Measurements from ENCODE around the gene NT5C1B.
A peak's percentile ranks its signal among the peaks of the same experiment; 100 is the strongest.

Gene NT5C1B

DNA sequence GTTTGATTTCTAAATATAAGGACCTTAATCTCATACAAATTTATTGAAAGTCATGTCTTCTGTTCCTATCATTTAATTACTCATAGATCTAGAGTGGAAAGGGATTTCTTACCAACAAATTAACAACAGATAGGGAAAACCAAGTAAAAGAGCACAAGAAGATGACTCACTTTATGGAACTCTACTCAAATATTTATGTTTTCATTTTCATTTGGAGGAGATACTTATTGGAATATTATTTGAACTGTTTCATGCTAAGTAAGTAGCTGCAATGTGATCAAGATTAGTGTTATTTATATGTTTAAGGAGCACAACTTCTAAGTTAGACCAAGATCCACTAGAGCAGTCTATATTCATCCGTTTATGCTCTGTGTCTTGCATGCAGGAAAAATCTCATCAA is 1.3 kb downstream of the NT5C1B start:
- Mint-ChIP-seq H3K9me3 (peaks cover 11% of the 10 kb centered on the region), H3K4me1 (ENCODE audit: low read depth) (no peaks in the 10 kb centered on the region), H3K27ac (no peak overlapping the region), H3K27me3 (no peaks in the 10 kb centered on the region), H3K4me3 (no peak overlapping the region), H3K36me3 (ENCODE audit: low read depth) (peaks cover 33% of the 10 kb centered on the region)
- DNase-seq: no peak

DNA sequence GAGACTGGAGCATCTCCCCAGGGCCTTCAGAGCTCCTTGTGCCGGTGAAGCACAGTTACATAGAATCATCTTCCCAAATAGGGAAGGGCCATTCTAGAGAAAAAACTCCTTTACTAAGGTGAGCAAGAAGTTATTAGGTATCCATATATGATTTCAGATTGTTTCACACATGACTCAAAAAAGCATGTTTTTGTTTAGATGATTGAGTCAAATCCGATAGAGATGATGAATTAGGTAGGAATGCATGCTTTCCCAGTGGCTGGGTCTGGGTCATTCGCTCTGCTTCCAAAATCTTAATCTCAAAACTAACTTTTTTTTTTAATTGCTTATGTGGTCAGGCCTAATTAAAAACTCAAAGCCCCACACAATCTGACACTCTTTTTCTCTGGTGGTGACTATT is 3.8 kb downstream of the NT5C1B start:
- Mint-ChIP-seq H3K9me3 (peaks cover 11% of the 10 kb centered on the region), H3K4me1 (ENCODE audit: low read depth) (no peaks in the 10 kb centered on the region), H3K27ac (no peak overlapping the region), H3K27me3 (no peaks in the 10 kb centered on the region), H3K4me3 (no peak overlapping the region), H3K36me3 (ENCODE audit: low read depth) (peaks cover 29% of the 10 kb centered on the region)
- DNase-seq: no peak

- Mint-ChIP-seq H3K4me1 (ENCODE audit: low read depth) (no peaks in the 10 kb centered on the region), H3K27ac (no peak overlapping the region), H3K4me3 (no peak overlapping the region)
Measured at GRCh38 chr2:18584608-18584954, 4.8 kb downstream of the NT5C1B start.

DNA sequence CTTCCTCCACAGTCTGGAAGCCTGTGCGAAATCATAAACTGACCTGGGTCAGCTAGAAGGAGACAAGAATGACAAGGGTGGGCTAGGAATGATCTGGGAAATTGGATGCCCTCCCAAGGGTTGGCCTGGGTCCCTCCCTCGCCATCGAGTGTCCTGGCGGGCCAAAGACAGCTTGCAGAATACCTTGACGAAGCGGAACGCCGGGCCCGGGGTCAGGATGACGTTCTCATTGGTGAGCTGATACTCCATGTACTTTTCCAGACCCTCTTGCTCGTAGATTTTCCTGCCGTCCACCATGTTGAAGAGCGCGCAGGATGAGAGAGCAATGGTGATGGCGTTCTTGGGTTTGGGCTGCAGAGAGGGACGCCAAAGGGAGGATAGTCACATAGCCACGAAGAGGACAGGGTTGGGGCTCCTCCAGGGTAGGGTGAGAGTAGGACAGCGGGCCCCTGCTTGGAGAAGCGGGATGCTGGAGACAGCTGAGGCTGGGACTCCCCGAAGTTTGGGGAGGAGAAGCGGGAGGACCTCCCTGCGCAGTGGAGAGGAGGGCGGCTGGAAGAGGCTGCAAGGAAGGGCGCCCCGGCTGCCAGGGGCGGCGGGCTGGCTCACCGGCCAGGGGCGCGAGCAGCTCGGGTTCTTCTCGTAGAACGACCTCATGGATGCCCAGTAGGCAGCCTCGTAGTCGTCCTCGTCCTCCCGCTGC is 5.3 kb downstream of the NT5C1B start:
- no peak overlapping the region for H3K27ac Mint-ChIP-seq
- H3K4me1 Mint-ChIP-seq (ENCODE audit: low read depth): no peaks in the 10 kb centered on the region
- DNase-seq: no peak
- peaks cover 26% of the 10 kb centered on the region for H3K36me3 Mint-ChIP-seq (ENCODE audit: low read depth)
- H3K4me3 Mint-ChIP-seq: no peak overlapping the region
- H3K27me3 Mint-ChIP-seq: no peaks in the 10 kb centered on the region
- peaks cover 11% of the 10 kb centered on the region for H3K9me3 Mint-ChIP-seq

More at GRCh38 chr2:18584608-18584954, 4.8 kb downstream of the NT5C1B start:
- no peak for DNase-seq
- H3K27me3 Mint-ChIP-seq: no peaks in the 10 kb centered on the region
- peaks cover 26% of the 10 kb centered on the region for H3K36me3 Mint-ChIP-seq (ENCODE audit: low read depth)
- peaks cover 11% of the 10 kb centered on the region for H3K9me3 Mint-ChIP-seq

GRCh38 chr2:18580606-18581005 is 8.8 kb downstream of the NT5C1B start:
- Mint-ChIP-seq H3K36me3 (ENCODE audit: low read depth) (peaks cover 33% of the 10 kb centered on the region), H3K27ac (no peak overlapping the region)

DNA sequence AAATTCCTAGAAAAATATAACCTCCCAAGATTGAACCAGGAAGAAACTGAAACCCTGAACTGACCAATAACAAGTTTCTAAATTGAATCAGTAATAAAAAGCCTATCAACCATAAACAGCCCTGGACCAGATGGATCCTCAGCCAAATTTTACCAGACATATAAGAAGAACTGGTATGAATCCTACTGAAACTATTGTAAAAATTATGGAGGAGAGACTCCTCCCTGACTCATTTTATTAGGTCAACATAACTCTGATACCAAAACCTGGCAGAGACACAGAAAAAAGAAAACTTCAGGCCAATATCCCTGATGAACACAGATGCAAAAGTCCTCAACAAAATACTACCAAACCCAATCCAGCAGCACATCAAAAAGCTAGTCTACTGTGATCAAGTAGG is 11.3 kb downstream of the NT5C1B start:
- DNase-seq: no peak
- Mint-ChIP-seq H3K27me3 (no peaks in the 10 kb centered on the region), H3K36me3 (ENCODE audit: low read depth) (peaks cover 25% of the 10 kb centered on the region), H3K9me3 (peaks cover 12% of the 10 kb centered on the region), H3K4me3 (no peak overlapping the region), H3K27ac (no peak overlapping the region), H3K4me1 (ENCODE audit: low read depth) (no peaks in the 10 kb centered on the region)

More at GRCh38 chr2:18580606-18581005, 8.8 kb downstream of the NT5C1B start:
- H3K9me3 Mint-ChIP-seq: peaks cover 18% of the 10 kb centered on the region
- no peaks in the 10 kb centered on the region for H3K4me1 Mint-ChIP-seq (ENCODE audit: low read depth)
- no peak for DNase-seq
- no peaks in the 10 kb centered on the region for H3K27me3 Mint-ChIP-seq
- H3K4me3 Mint-ChIP-seq: no peak overlapping the region

- Mint-ChIP-seq H3K27me3 (no peaks in the 10 kb centered on the region), H3K4me1 (ENCODE audit: low read depth) (peaks cover 5% of the 10 kb centered on the region)
Measured at GRCh38 chr2:18566145-18566769, 23.1 kb downstream of the NT5C1B start.

DNA sequence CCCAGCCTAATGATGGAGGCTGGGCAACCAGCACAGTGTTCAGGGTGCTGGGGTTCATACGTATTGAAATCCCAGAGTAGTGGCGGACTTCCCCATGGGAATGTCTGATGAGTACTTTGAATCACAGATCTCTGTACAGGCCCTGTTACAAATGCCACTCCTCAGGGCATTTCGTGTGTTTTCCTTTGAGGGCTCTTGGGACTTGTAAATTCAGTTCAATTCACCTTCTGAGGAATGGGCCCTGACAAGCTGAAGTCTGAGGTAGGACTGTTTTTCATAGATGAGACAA is 28.6 kb downstream of the NT5C1B start:
- Mint-ChIP-seq H3K4me1 (ENCODE audit: low read depth) (peaks cover 45% of the 10 kb centered on the region), H3K4me3 (peak overlapping the region; percentile 89), H3K27me3 (no peaks in the 10 kb centered on the region), H3K36me3 (ENCODE audit: low read depth) (peaks cover 65% of the 10 kb centered on the region), H3K9me3 (no peaks in the 10 kb centered on the region), H3K27ac (peak overlapping the region; percentile 95)
- no peak for DNase-seq

More at GRCh38 chr2:18566145-18566769, 23.1 kb downstream of the NT5C1B start:
- H3K27ac Mint-ChIP-seq: no peak overlapping the region
- DNase-seq: no peak
- no peak overlapping the region for H3K4me3 Mint-ChIP-seq
- H3K36me3 Mint-ChIP-seq (ENCODE audit: low read depth): peaks cover 55% of the 10 kb centered on the region
- H3K9me3 Mint-ChIP-seq: no peaks in the 10 kb centered on the region

GRCh38 chr2:18560031-18560796 is 29.2 kb downstream of the NT5C1B start, which contains the start of gene RDH14:
Gene RDH14 (minus strand): TSS chr2:18560653. CDS start chr2:18560572, 81 bp downstream.
- Mint-ChIP-seq H3K27me3 (no peaks in the 10 kb centered on the region), H3K36me3 (ENCODE audit: low read depth) (peaks cover 68% of the 10 kb centered on the region), H3K4me3 (peak within 1 kb of the TSS; percentile 89), H3K4me1 (ENCODE audit: low read depth) (peaks cover 45% of the 10 kb centered on the region), H3K9me3 (no peaks in the 10 kb centered on the region), H3K27ac (peak within 1 kb of the TSS; percentile 97)
- peak; percentile 94 for DNase-seq

DNA sequence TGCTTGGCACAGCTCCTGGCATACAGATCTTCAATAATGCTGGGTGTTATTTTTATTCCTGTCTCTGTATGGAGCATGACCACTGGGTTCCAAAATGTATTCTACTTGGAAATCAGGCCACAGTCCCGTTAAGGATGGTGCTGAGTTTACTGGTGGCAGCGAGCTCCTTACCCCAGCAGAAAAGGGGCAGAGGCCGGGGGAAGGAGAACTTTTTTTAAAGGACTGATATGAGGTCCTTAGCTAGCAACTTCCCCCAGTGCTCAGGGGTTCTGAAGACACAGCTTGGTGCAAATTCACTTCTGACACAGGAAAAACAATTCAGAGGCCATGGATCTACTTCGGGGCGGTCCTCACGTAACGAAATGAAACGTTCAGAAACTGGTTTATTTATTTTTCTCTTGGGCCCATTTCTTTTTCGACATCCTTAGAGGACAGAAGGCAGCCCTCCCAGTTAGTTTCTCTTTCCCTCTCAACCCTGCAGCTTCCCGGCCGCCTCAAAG is 29.8 kb downstream of the NT5C1B start:
- H3K27ac Mint-ChIP-seq: peak overlapping the region; percentile 97
- DNase-seq: no peak
- H3K9me3 Mint-ChIP-seq: no peaks in the 10 kb centered on the region
- H3K4me3 Mint-ChIP-seq: peak overlapping the region; percentile 89
- H3K4me1 Mint-ChIP-seq (ENCODE audit: low read depth): peaks cover 49% of the 10 kb centered on the region
- peaks cover 67% of the 10 kb centered on the region for H3K36me3 Mint-ChIP-seq (ENCODE audit: low read depth)
- no peaks in the 10 kb centered on the region for H3K27me3 Mint-ChIP-seq

GRCh38 chr2:18558458-18558857 is 30.9 kb downstream of the NT5C1B start:
- Mint-ChIP-seq H3K4me3 (peak overlapping the region; percentile 89), H3K36me3 (ENCODE audit: low read depth) (peaks cover 64% of the 10 kb centered on the region), H3K27me3 (no peaks in the 10 kb centered on the region), H3K4me1 (ENCODE audit: low read depth) (peaks cover 55% of the 10 kb centered on the region), H3K9me3 (no peaks in the 10 kb centered on the region), H3K27ac (peak overlapping the region; percentile 97)
- DNase-seq: no peak

- DNase-seq: no peak
- Mint-ChIP-seq H3K9me3 (no peaks in the 10 kb centered on the region), H3K27me3 (no peaks in the 10 kb centered on the region), H3K4me3 (no peak overlapping the region), H3K27ac (no peak overlapping the region), H3K36me3 (ENCODE audit: low read depth) (peaks cover 74% of the 10 kb centered on the region), H3K4me1 (ENCODE audit: low read depth) (peaks cover 69% of the 10 kb centered on the region)
Measured at GRCh38 chr2:18557121-18557520, 32.2 kb downstream of the NT5C1B start.

- Mint-ChIP-seq H3K9me3 (no peaks in the 10 kb centered on the region), H3K27ac (peak overlapping the region; percentile 86), H3K4me1 (ENCODE audit: low read depth) (peaks cover 65% of the 10 kb centered on the region), H3K27me3 (no peaks in the 10 kb centered on the region), H3K4me3 (no peak overlapping the region), H3K36me3 (ENCODE audit: low read depth) (peaks cover 62% of the 10 kb centered on the region)
- no peak for DNase-seq
Measured at GRCh38 chr2:18552351-18553077, 36.9 kb downstream of the NT5C1B start.

DNA sequence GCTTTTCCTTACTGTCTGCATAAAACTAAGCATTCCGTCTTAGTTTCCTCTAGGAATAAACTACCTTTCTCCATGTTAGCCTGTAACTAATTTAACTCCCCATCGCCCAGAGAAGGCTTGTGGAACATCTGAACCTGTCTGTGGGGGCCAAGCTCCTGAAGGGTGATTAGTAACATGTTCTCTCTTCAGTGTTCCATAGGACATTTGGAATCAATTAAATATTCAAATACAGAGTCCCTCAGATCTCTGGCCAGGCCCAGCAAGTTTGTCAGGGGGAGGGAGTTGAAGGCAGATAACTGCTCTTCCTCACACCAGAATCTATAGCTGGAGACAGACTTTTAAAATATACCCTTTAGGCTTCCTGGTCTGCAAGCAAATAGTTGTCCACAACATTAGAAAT is 37.7 kb downstream of the NT5C1B start:
- Mint-ChIP-seq H3K27ac (no peak overlapping the region), H3K4me3 (no peak overlapping the region), H3K36me3 (ENCODE audit: low read depth) (peaks cover 54% of the 10 kb centered on the region), H3K4me1 (ENCODE audit: low read depth) (peaks cover 68% of the 10 kb centered on the region), H3K9me3 (no peaks in the 10 kb centered on the region), H3K27me3 (no peaks in the 10 kb centered on the region)
- no peak for DNase-seq
